HG02759 (cell line): ENCODE measurements around the gene LIPC.

Experiments used
- ATAC-seq: cut with Tn5 transposase; IDR thresholded peaks from one replicate; pipeline ENCODE4 v1.9.1; 2021; ENCODE audit warnings: mild to moderate bottlenecking, moderate library complexity; ENCODE audit not compliant: unreplicated experiment

LIPC gene

GRCh38 chr15:58433597-58434333 lies 2.0 kb downstream of the LIPC start:
- no peak for ATAC-seq

- no peak for ATAC-seq
Observed at GRCh38 chr15:58434334-58434875, 2.6 kb downstream of the LIPC start.

GRCh38 chr15:58436552-58436951 lies 4.8 kb downstream of the LIPC start:
- no peak for ATAC-seq

GRCh38 chr15:58437531-58438105 lies 5.8 kb downstream of the LIPC start:
- no peak for ATAC-seq

GRCh38 chr15:58438111-58438510 lies 6.3 kb downstream of the LIPC start:
- no peak for ATAC-seq

GRCh38 chr15:58438956-58439355 lies 7.2 kb downstream of the LIPC start:
- no peak for ATAC-seq

GRCh38 chr15:58440158-58440910 lies 8.5 kb downstream of the LIPC start:
- no peak for ATAC-seq

- no peak for ATAC-seq
Observed at GRCh38 chr15:58440922-58441321, 9.1 kb downstream of the LIPC start.

- ATAC-seq = no peak
Observed at GRCh38 chr15:58441376-58442070, 9.7 kb downstream of the LIPC start.

- ATAC-seq = no peak
Observed at GRCh38 chr15:58442122-58442521, 10.3 kb downstream of the LIPC start.

GRCh38 chr15:58443308-58443707 lies 11.5 kb downstream of the LIPC start:
- ATAC-seq = no peak

- ATAC-seq = no peak
Observed at GRCh38 chr15:58444056-58444455, 12.3 kb downstream of the LIPC start.

- no peak for ATAC-seq
Observed at GRCh38 chr15:58444658-58445332, 13.0 kb downstream of the LIPC start.

- ATAC-seq = no peak
Observed at GRCh38 chr15:58445865-58446264, 14.1 kb downstream of the LIPC start.

- no peak for ATAC-seq
Observed at GRCh38 chr15:58446521-58446920, 14.7 kb downstream of the LIPC start.

- ATAC-seq = no peak
Observed at GRCh38 chr15:58447271-58448010, 15.7 kb downstream of the LIPC start.

GRCh38 chr15:58448331-58448730 lies 16.5 kb downstream of the LIPC start:
- ATAC-seq = no peak

- ATAC-seq = no peak
Observed at GRCh38 chr15:58448906-58449305, 17.1 kb downstream of the LIPC start.

- ATAC-seq = no peak
Observed at GRCh38 chr15:58451826-58452225, 20.0 kb downstream of the LIPC start.

- no peak for ATAC-seq
Observed at GRCh38 chr15:58452775-58453174, 21.0 kb downstream of the LIPC start.
